ENCODE results near the gene RAVER2.

RAVER2 gene

DNA sequence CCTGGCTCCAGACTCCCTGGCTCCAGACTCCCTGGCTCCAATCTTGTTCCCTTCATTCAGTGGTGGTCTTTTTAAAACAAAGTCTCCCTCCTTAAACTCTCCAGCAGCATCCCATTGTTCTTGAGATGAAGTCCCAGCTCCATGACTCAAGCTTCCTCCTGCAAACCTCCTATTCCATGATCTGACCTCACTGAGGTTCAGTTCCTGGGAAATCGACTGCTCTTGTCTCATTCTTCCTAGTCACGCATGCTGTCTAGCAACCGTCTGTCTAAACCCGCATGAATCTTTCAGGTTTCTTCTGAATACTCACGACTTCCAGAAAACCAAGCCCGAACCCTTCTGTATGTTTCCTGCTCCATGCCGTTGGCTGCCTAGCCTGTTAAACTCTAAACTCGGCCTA is 91.9 kb downstream of the RAVER2 start:
- Histone ChIP-seq H3K27ac (ENCODE audit: low read depth, low read length) (no peak overlapping the region), H3K27me3 (ENCODE audit: control insufficient read depth, insufficient read depth, low read length) (no peaks in the 10 kb centered on the region), H3K4me1 (ENCODE audit: control insufficient read depth, insufficient read depth, low read length) (no peaks in the 10 kb centered on the region), H3K36me3 (ENCODE audit: control insufficient read depth, insufficient read depth, low read length) (peaks cover 71% of the 10 kb centered on the region), H3K4me3 (ENCODE audit: low read depth, low read length) (no peak overlapping the region), H3K9me3 (ENCODE audit: control insufficient read depth, insufficient read depth, low read length) (no peaks in the 10 kb centered on the region), H3K9ac (ENCODE audit: low read depth, low read length) (no peak overlapping the region)

GRCh38 chr1:64838486-64838885 is 93.6 kb downstream of the RAVER2 start:
- Histone ChIP-seq H3K36me3 (ENCODE audit: control insufficient read depth, insufficient read depth, low read length) (peaks cover 58% of the 10 kb centered on the region), H3K9ac (ENCODE audit: low read depth, low read length) (no peak overlapping the region)

DNA sequence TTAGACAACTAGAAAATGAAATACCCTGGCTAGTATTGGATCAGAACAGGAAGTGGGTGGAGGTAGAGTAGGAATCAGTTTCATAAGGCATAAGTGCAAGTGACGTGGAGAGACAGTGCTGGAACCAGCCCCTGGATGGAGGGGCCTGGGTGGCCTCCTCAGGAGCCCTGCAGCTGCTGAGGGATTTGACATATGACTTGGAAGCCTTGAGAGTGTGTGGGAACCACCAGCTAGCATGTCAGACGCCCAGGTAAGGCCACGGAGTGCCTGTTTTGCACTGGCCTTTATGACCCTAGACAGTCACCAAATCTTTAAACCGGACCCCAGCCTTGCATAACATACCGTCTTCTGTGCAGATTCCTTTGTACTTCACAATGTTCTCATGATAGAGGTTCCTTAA is 94.4 kb downstream of the RAVER2 start:
- H3K9me3 ChIP-seq (ENCODE audit: control insufficient read depth, insufficient read depth, low read length): no peaks in the 10 kb centered on the region
- H3K27me3 ChIP-seq (ENCODE audit: control insufficient read depth, insufficient read depth, low read length): no peaks in the 10 kb centered on the region
- no peaks in the 10 kb centered on the region for H3K4me1 ChIP-seq (ENCODE audit: control insufficient read depth, insufficient read depth, low read length)
- H3K4me3 ChIP-seq (ENCODE audit: low read depth, low read length): no peak overlapping the region
- H3K9ac ChIP-seq (ENCODE audit: low read depth, low read length): no peak overlapping the region
- no peak overlapping the region for H3K27ac ChIP-seq (ENCODE audit: low read depth, low read length)
- peaks cover 54% of the 10 kb centered on the region for H3K36me3 ChIP-seq (ENCODE audit: control insufficient read depth, insufficient read depth, low read length)

More at GRCh38 chr1:64838486-64838885, 93.6 kb downstream of the RAVER2 start:
- H3K9me3 ChIP-seq (ENCODE audit: control insufficient read depth, insufficient read depth, low read length): no peaks in the 10 kb centered on the region
- no peak overlapping the region for H3K27ac ChIP-seq (ENCODE audit: low read depth, low read length)
- H3K4me3 ChIP-seq (ENCODE audit: low read depth, low read length): no peak overlapping the region
- H3K4me1 ChIP-seq (ENCODE audit: control insufficient read depth, insufficient read depth, low read length): no peaks in the 10 kb centered on the region
- H3K27me3 ChIP-seq (ENCODE audit: control insufficient read depth, insufficient read depth, low read length): no peaks in the 10 kb centered on the region

DNA sequence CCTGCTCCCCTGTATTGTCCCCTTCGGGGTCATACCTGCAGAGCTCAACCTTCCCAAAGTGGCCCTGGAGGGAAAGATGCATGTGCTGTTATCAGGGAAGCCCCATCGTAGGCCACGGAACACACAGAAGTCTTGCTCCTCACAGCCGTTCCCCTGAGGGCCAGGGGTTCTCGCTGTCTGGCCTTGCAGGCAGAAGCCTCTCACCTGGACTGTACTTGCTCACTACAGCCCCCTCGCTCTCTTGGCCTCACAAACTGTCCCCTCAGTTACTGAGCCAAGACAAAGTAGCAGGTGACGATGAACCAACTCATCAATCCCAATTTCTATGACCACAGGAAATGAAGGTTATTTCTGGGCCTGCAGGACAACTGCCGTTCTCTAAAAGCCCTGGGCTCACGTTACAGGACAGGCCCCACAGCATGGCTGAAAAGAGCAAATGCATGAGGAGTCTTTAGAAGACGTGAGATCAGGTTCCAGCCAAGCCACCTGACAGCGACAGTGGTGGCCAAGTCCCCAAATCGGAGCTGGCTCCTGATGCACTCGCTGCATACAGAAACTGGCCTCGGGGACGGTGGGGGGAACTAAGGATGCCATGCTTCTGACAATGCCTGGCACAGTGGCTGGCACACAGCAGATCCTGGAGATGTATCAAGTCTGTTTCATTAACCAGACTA is 95.0 kb downstream of the RAVER2 start:
- Histone ChIP-seq H3K27me3 (ENCODE audit: control insufficient read depth, insufficient read depth, low read length) (no peaks in the 10 kb centered on the region), H3K9me3 (ENCODE audit: control insufficient read depth, insufficient read depth, low read length) (no peaks in the 10 kb centered on the region), H3K4me1 (ENCODE audit: control insufficient read depth, insufficient read depth, low read length) (no peaks in the 10 kb centered on the region), H3K4me3 (ENCODE audit: low read depth, low read length) (no peak overlapping the region), H3K27ac (ENCODE audit: low read depth, low read length) (no peak overlapping the region), H3K36me3 (ENCODE audit: control insufficient read depth, insufficient read depth, low read length) (peaks cover 48% of the 10 kb centered on the region), H3K9ac (ENCODE audit: low read depth, low read length) (no peak overlapping the region)

GRCh38 chr1:64841330-64842065 is 96.6 kb downstream of the RAVER2 start:
- Histone ChIP-seq H3K27ac (ENCODE audit: low read depth, low read length) (no peak overlapping the region), H3K4me3 (ENCODE audit: low read depth, low read length) (no peak overlapping the region), H3K9ac (ENCODE audit: low read depth, low read length) (no peak overlapping the region), H3K36me3 (ENCODE audit: control insufficient read depth, insufficient read depth, low read length) (peaks cover 41% of the 10 kb centered on the region), H3K4me1 (ENCODE audit: control insufficient read depth, insufficient read depth, low read length) (no peaks in the 10 kb centered on the region), H3K9me3 (ENCODE audit: control insufficient read depth, insufficient read depth, low read length) (no peaks in the 10 kb centered on the region), H3K27me3 (ENCODE audit: control insufficient read depth, insufficient read depth, low read length) (no peaks in the 10 kb centered on the region)

DNA sequence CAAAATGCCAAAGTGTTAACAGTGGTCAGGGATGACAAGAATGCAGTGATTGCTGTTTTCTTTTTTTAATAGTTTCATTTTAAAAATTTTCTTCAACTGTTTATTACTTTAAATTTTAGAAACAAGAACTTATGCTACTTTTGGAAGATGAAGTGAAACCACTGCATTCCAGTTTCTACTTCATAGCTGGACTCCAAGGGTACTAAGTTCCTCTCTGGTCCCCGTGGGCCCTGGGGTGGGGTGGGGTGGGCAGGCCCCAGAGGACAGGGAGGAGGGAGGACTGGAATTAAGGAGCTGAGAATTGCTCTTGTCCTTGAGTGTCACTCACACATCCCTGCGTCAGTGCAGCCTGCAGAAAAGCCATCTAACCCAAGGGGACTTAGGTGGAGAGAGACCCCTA is 97.3 kb downstream of the RAVER2 start:
- no peak overlapping the region for H3K9ac ChIP-seq (ENCODE audit: low read depth, low read length)
- H3K27ac ChIP-seq (ENCODE audit: low read depth, low read length): no peak overlapping the region
- H3K36me3 ChIP-seq (ENCODE audit: control insufficient read depth, insufficient read depth, low read length): peaks cover 35% of the 10 kb centered on the region
- H3K4me3 ChIP-seq (ENCODE audit: low read depth, low read length): no peak overlapping the region
- H3K4me1 ChIP-seq (ENCODE audit: control insufficient read depth, insufficient read depth, low read length): no peaks in the 10 kb centered on the region
- H3K27me3 ChIP-seq (ENCODE audit: control insufficient read depth, insufficient read depth, low read length): no peaks in the 10 kb centered on the region
- no peaks in the 10 kb centered on the region for H3K9me3 ChIP-seq (ENCODE audit: control insufficient read depth, insufficient read depth, low read length)

DNA sequence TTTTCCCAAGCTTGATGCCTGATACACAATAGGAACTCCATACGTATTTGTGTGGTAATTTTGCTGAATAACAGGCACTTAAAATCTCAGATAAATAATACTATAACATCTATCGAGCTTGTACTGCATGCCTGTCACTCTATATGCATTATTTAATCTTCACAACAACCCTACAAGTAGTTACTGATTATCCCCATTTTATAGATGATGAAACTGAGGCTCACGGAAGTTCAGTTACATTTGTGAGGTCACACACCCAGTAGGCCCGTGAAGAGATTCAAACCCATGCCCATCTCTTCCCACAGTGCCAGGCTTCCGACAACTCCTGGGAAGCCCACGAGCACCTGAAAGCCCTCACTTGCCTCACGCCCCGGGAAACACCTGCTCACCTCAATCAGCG is 98.8 kb downstream of the RAVER2 start:
- no peaks in the 10 kb centered on the region for H3K9me3 ChIP-seq (ENCODE audit: control insufficient read depth, insufficient read depth, low read length)
- H3K27me3 ChIP-seq (ENCODE audit: control insufficient read depth, insufficient read depth, low read length): no peaks in the 10 kb centered on the region
- H3K36me3 ChIP-seq (ENCODE audit: control insufficient read depth, insufficient read depth, low read length): peaks cover 21% of the 10 kb centered on the region; the same call in 1 of the 2 replicates
- H3K27ac ChIP-seq (ENCODE audit: low read depth, low read length): no peak overlapping the region
- no peak overlapping the region for H3K9ac ChIP-seq (ENCODE audit: low read depth, low read length)
- H3K4me1 ChIP-seq (ENCODE audit: control insufficient read depth, insufficient read depth, low read length): no peaks in the 10 kb centered on the region
- H3K4me3 ChIP-seq (ENCODE audit: low read depth, low read length): no peak overlapping the region

DNA sequence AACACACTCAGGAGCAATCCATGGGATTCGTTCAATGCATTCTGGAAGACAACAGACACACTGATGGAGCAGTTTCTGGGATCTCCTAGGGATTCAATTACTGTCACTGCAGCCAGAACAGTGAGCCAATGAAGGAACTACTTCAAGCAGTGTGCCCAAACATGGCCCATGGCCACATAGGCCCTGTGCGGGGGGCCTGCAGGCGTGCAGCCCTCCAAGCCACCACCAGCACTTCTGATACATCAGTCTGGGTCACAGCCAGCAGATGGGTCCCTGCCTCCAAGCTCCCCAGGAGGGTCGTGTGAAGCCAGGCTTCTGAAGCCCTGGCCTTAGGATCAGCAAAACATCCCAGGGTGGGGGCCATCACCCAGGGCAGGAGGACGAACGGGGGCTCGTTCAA is 99.3 kb downstream of the RAVER2 start:
- H3K27me3 ChIP-seq (ENCODE audit: control insufficient read depth, insufficient read depth, low read length): no peaks in the 10 kb centered on the region
- no peaks in the 10 kb centered on the region for H3K4me1 ChIP-seq (ENCODE audit: control insufficient read depth, insufficient read depth, low read length)
- H3K27ac ChIP-seq (ENCODE audit: low read depth, low read length): no peak overlapping the region
- no peak overlapping the region for H3K9ac ChIP-seq (ENCODE audit: low read depth, low read length)
- H3K4me3 ChIP-seq (ENCODE audit: low read depth, low read length): no peak overlapping the region
- H3K36me3 ChIP-seq (ENCODE audit: control insufficient read depth, insufficient read depth, low read length): peaks cover 20% of the 10 kb centered on the region; the same call in 1 of the 2 replicates
- no peaks in the 10 kb centered on the region for H3K9me3 ChIP-seq (ENCODE audit: control insufficient read depth, insufficient read depth, low read length)

- H3K4me3 ChIP-seq (ENCODE audit: low read depth, low read length): no peak overlapping the region
- H3K36me3 ChIP-seq (ENCODE audit: control insufficient read depth, insufficient read depth, low read length): peaks cover 15% of the 10 kb centered on the region; the same call in 1 of the 2 replicates
Observed at GRCh38 chr1:64844609-64845008, 99.7 kb downstream of the RAVER2 start.

GRCh38 chr1:64845831-64846425 is 101.1 kb downstream of the RAVER2 start:
- H3K27me3 ChIP-seq (ENCODE audit: control insufficient read depth, insufficient read depth, low read length): no peaks in the 10 kb centered on the region
- no peak overlapping the region for H3K27ac ChIP-seq (ENCODE audit: low read depth, low read length)
- no peaks in the 10 kb centered on the region for H3K4me1 ChIP-seq (ENCODE audit: control insufficient read depth, insufficient read depth, low read length)
- no peak overlapping the region for H3K9ac ChIP-seq (ENCODE audit: low read depth, low read length)
- no peaks in the 10 kb centered on the region for H3K9me3 ChIP-seq (ENCODE audit: control insufficient read depth, insufficient read depth, low read length)
- peaks cover 12% of the 10 kb centered on the region; the same call in 1 of the 2 replicates for H3K36me3 ChIP-seq (ENCODE audit: control insufficient read depth, insufficient read depth, low read length)
- H3K4me3 ChIP-seq (ENCODE audit: low read depth, low read length): no peak overlapping the region

More at GRCh38 chr1:64844609-64845008, 99.7 kb downstream of the RAVER2 start:
- H3K27me3 ChIP-seq (ENCODE audit: control insufficient read depth, insufficient read depth, low read length): no peaks in the 10 kb centered on the region
- no peaks in the 10 kb centered on the region for H3K4me1 ChIP-seq (ENCODE audit: control insufficient read depth, insufficient read depth, low read length)
- no peak overlapping the region for H3K27ac ChIP-seq (ENCODE audit: low read depth, low read length)
- no peaks in the 10 kb centered on the region for H3K9me3 ChIP-seq (ENCODE audit: control insufficient read depth, insufficient read depth, low read length)
- H3K9ac ChIP-seq (ENCODE audit: low read depth, low read length): no peak overlapping the region
